HG02938 (cell line): ENCODE data around the gene RASL10B.

Source experiments
- ATAC-seq: cut with Tn5 transposase; IDR thresholded peaks from one replicate; pipeline ENCODE4 v1.9.1; 2021; ENCODE audit warnings: mild to moderate bottlenecking, moderate library complexity; ENCODE audit not compliant: unreplicated experiment

The RASL10B gene

GRCh38 chr17:35716897-35717465 is 14.5 kb upstream of the RASL10B start:
- ATAC-seq = no peak

GRCh38 chr17:35717475-35717874 is 14.0 kb upstream of the RASL10B start:
- no peak for ATAC-seq

GRCh38 chr17:35723735-35724134 is 7.7 kb upstream of the RASL10B start:
- no peak for ATAC-seq

- no peak for ATAC-seq
These were observed 6.4 kb upstream of the RASL10B start for GRCh38 chr17:35725058-35725457.

- ATAC-seq = no peak
These were observed 5.7 kb upstream of the RASL10B start for GRCh38 chr17:35725802-35726126.

- no peak for ATAC-seq
These were observed 5.1 kb upstream of the RASL10B start for GRCh38 chr17:35726127-35726952.

- ATAC-seq = no peak
These were observed 4.4 kb upstream of the RASL10B start for GRCh38 chr17:35726953-35727460.

GRCh38 chr17:35727635-35728034 is 3.8 kb upstream of the RASL10B start:
- no peak for ATAC-seq

GRCh38 chr17:35728551-35728950 is 2.9 kb upstream of the RASL10B start:
- ATAC-seq = no peak

GRCh38 chr17:35729405-35729833 is 2.0 kb upstream of the RASL10B start:
- ATAC-seq = no peak

- no peak for ATAC-seq
These were observed 936 bp upstream of the RASL10B start for GRCh38 chr17:35730400-35731005.

GRCh38 chr17:35731917-35732805 is 722 bp downstream of the RASL10B start:
- ATAC-seq = no peak

- ATAC-seq = no peak
These were observed 1.3 kb downstream of the RASL10B start for GRCh38 chr17:35732806-35733136.

GRCh38 chr17:35733366-35733765 is 1.9 kb downstream of the RASL10B start:
- ATAC-seq = no peak

- no peak for ATAC-seq
These were observed 3.0 kb downstream of the RASL10B start for GRCh38 chr17:35734396-35734795.

GRCh38 chr17:35735036-35735805 is 3.8 kb downstream of the RASL10B start:
- no peak for ATAC-seq

GRCh38 chr17:35736236-35736635 is 4.8 kb downstream of the RASL10B start:
- ATAC-seq = no peak

- no peak for ATAC-seq
These were observed 7.2 kb downstream of the RASL10B start for GRCh38 chr17:35738519-35739133.

- ATAC-seq = no peak
These were observed 8.8 kb downstream of the RASL10B start for GRCh38 chr17:35740216-35740615.
